ENCODE measurements around the gene USP48. TPM values are rescaled to one million over a fixed set of nuclear protein-coding genes. Genes with fewer than 3 reads are reported as not detected.

The USP48 gene
- total RNA-seq, 4 donors from 2014 or later: 55.2 to 80.9 (median 61.6) TPM

DNA sequence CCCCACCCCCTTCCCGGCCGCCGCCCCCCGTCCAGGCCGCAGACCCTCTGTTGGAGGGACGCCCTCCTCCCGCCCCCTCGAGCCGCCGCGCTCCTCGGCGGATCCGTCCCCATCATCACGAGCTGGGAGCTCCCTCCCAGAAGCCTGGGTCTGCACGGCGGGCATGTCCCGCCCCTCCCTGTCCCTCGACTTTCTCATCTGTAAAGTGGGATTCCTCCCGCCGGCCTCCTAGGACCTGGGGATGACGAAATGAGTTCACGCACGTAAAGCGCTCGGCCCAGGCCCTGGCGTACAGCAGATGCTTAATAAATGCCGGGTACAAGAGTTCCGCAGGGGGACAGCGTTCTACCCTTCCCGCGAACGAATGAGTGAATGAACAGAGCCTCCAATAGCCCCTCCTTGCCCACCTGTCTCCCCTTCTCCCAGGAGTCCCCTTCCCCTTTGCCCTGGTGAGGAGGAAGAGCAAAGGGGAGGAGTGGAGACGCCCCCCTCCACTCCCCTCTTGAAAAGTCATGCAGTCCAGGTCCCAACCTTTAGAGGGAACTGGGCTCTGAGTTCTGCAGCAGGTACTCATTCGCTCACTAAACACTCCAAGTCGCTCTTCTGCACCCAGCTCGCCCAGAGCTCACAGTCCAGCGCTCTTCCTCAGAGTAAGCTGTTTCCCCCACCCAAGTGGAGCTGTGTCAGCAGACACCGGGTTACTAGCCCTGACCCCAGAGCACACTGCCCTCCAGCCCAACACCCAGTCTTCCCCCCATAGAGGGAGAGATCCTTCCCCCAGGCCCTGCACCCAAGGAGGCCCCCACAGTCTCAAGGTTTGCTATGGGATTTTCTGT is 130.6 kb downstream of the USP48 start:
- TF ChIP-seq, protein P1, sequence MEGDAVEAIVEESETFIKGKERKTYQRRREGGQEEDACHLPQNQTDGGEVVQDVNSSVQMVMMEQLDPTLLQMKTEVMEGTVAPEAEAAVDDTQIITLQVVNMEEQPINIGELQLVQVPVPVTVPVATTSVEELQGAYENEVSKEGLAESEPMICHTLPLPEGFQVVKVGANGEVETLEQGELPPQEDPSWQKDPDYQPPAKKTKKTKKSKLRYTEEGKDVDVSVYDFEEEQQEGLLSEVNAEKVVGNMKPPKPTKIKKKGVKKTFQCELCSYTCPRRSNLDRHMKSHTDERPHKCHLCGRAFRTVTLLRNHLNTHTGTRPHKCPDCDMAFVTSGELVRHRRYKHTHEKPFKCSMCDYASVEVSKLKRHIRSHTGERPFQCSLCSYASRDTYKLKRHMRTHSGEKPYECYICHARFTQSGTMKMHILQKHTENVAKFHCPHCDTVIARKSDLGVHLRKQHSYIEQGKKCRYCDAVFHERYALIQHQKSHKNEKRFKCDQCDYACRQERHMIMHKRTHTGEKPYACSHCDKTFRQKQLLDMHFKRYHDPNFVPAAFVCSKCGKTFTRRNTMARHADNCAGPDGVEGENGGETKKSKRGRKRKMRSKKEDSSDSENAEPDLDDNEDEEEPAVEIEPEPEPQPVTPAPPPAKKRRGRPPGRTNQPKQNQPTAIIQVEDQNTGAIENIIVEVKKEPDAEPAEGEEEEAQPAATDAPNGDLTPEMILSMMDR (IDR thresholded peaks at IDR 0.05; ENCODE audit: low read depth): no peak

DNA sequence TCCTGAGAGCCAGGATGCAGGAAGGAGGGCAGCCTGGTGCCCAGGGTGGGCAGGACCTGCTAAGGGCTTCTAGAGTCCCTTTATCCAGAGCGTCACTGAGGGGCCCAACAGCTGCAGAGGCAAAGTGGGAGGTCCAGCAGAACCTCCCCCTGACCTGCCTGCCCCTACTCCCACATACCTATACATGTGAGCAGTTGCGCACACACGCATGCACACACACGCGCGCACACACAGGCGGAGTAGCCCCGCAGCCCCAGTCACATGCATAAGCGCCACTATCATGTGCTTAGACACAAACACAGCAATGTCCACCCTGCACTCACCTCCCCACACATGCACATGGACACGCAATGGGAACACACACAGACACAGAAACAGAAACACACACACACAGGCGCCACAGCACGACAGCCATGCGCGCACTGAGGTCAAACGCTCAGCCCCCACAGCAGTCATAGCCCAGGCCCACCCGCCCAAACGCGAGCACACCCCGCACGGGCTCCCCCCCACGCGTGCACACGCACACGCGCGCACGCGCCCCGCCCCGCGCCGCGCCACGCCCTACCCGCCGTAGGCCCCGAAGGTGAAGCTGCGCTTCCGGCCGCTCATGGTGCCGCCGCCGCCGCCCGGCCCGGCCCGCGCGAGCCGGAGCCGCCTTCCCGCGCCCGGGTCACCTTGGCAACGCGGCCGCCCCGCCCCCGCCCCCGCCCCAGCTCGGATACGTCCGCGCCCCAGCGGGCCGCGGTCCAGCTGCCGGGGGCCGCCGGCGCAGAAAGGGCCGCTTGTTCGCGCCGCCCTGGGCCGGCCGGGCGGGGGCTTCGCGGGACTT is 131.5 kb downstream of the USP48 start:
- TF ChIP-seq, protein P1 (IDR thresholded peaks at IDR 0.05; ENCODE audit: low read depth): no peak

DNA sequence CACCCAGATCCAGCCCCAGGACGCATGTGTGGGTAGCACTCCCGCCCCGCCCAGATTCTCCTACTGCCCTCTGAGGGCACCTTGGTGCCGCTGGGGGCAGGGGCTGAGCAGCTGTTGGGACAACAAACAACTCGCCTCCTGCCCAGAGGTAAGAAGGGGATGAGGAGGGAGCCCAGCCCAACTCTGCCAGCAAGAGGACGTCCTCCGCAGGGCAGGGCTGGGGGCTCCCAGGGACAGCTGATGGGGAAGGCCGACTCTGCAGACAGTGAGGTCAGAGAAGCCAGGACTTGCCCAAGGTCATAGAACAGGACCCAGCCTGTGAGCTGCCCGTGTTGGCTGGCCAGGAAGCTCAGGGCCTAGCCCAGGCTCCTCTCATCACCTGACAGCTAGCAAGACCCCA is 132.5 kb downstream of the USP48 start:
- TF ChIP-seq, protein P1 (IDR thresholded peaks at IDR 0.05; ENCODE audit: low read depth): no peak

- TF ChIP-seq, protein P1 (IDR thresholded peaks at IDR 0.05; ENCODE audit: low read depth): no peak
These were observed 133.6 kb downstream of the USP48 start for GRCh38 chr1:21649315-21649714.

- TF ChIP-seq, protein P1 (IDR thresholded peaks at IDR 0.05; ENCODE audit: low read depth): no peak
These were observed 134.2 kb downstream of the USP48 start for GRCh38 chr1:21648791-21649190.

DNA sequence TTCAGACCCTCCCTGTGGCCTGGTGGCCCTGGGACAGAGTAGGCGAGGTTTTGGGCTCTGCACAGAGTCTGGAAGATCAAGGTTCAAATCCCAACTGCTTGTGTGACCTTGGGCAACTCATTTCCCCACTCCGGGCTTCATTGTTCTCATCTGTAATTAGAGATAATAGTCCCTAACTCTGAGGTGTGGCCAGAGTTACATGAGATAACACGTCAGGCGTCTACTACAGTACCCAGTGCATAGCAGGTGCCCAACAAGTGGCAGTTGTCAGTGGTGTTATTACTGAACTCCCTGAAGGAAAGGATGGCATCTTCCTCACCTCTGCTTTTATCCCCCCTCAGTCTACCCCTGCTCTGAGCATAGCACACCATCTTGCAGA is 134.6 kb downstream of the USP48 start:
- TF ChIP-seq, protein P1 (IDR thresholded peaks at IDR 0.05; ENCODE audit: low read depth): no peak
